HG03460 (cell line): ENCODE measurements around the gene SULT2B1.
"Not testable (repeated sequence)": the region's sequence is repeated elsewhere in the genome, so short reads cannot be mapped to it uniquely, and the experiment has no call there.

ENCODE experiments used
- ATAC-seq: cut with Tn5 transposase; IDR thresholded peaks from one replicate; pipeline ENCODE4 v1.9.1; 2021; ENCODE audit not compliant: unreplicated experiment

Gene SULT2B1

DNA sequence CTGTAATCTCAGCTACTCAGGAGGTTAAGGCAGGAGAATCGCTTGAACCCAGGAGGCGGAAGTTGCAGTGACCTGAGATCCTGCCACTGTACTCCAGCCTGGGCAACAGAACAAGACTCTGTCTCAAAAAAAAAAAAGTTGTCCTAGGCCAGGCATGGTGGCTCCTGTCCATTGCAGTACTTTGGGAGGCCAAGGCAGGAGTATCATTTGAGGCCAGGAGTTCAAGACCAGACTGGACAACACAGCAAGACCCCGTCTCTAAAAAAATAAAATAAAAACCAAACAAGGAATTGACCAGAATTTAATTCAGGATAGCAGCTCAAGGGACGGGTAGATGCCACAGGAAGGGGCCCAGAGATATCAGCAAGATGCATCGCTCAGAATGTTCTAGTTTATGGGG is 4.9 kb downstream of the SULT2B1 start:
- ATAC-seq, result no peak

DNA sequence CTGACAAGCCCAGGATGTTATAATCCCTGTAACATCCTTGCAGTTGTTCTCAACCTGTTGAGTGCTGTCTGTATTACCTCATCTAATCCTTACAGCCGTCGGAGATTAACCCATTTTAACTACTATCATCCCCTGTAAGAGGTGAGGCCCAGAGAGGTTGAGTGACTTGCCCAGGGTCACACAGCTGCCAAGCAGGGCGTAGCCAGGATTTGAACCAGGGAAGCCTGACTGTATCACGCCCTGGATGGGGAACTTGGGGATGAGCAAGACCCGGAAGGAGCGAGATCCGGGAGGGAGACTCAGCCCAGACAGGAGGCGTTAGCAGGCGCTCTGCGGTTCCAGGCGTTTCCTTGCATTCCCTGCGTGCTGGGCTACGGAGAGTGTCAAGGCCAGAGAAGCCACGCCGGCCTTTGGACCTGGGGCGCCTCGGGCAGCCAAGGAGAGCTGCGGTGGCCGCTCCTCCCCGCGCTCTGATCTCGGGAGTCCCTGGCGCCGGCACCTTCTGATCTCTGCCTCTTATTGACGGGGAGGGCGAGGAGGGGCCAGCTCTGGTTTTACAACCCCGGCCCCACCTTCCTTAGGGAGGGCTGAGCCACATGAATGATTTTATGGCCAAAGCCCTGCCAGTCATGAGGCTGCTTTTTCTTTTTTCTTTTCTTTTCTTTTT is 6.2 kb downstream of the SULT2B1 start:
- ATAC-seq, result no peak

DNA sequence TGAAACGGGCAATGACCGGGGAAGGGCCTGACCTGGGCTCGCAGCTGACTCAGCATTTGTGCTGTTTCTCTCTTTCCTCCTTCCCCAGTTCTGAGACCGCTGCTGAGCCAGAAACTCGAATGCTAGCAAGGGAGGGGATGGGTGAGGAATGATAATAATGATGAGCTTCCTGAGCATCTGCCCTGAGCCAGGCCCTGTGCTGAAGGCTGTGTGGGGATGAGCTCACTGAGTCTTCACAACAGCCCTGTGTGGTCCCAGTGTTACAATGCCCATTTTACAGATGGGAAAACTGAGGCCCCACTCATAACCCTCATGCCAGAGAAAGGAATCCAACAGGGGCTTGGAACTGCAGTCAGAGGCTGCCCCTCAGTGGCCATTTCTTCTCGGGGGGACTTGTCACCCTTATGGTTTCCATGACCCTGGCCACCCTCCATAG is 8.1 kb downstream of the SULT2B1 start:
- no peak for ATAC-seq

- ATAC-seq, result no peak
Observed at GRCh38 chr19:48561412-48561811, 9.4 kb downstream of the SULT2B1 start.

GRCh38 chr19:48565090-48565489 is 13.1 kb downstream of the SULT2B1 start:
- ATAC-seq, result no peak

- no peak for ATAC-seq
Observed at GRCh38 chr19:48568345-48568886, 16.4 kb downstream of the SULT2B1 start.

DNA sequence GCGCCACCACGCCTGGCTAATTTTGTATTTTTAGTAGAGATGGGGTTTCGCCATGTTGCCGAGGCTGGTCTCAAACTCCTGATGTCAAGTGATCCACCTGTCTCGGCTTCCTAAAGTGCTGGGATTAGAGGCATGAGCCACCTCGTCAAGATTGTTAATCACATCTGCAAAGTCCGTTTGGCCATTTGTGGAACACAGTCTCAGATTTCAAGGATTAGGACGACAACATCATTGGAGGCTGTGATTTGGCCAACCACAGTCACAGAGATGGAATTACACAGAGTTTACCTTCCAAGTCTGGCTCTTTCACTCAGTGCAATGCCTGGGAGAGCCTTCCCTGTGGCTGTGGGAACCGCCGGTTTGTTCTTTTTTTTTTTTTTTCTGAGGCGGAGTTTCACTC is 17.8 kb downstream of the SULT2B1 start:
- no peak for ATAC-seq

DNA sequence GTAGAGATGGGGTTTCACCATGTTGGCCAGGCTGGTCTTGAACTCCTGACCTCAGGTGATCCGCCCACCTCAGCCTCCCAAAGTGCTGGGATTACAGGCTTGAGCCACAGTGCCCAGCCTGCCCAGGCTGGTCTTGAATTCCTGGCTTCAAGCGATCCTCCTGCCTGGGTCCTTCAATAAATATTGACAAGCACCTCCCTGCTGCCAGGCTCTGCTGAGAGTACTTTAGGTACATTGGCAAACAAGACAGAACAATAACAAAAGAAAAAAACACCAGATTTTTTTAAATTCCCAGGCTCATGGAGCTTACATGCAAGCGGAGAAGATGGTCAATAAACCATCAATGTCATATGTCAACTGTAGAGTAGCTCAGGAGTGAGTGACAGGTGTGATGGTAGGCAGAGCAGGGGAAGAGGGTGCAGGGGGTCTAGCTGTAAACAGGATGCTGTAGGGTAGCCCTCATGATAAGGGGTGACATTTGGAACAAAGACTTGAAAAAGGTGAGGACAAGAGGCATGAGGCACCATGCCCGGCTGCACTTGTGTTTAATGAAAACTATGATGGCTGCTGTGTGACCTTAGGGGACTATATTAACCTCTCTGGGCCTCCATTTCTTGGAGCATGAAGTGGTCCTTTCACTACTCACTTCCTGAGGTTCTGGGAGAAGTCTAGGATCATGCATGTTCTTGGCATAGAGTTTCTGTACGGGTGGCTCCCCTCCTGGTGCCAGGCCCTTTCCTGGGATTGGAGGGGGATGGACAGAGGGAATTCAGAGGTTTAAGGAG is 19.6 kb downstream of the SULT2B1 start:
- ATAC-seq, result no peak

DNA sequence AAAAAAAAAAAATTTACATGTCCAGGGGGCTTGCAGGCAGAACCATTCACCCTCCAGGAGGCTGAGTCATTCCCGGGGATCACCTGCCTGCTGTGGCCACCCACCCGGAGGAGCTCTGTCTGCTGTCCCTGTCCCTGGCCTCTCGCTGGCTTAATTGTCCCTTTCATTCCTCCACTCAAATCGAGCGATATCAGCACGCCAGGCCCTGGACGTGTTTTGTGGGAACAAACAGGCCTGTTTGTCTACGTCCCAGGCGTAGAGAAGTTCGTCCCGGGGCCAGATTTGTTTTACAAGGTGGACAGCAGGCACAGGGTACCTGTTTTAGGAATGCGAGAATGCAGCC is 21.2 kb downstream of the SULT2B1 start:
- ATAC-seq, result no peak

- no peak for ATAC-seq
Observed at GRCh38 chr19:48575931-48576622, 24.1 kb downstream of the SULT2B1 start.

GRCh38 chr19:48577908-48578307 is 25.9 kb downstream of the SULT2B1 start:
- not testable (repeated sequence) for ATAC-seq

DNA sequence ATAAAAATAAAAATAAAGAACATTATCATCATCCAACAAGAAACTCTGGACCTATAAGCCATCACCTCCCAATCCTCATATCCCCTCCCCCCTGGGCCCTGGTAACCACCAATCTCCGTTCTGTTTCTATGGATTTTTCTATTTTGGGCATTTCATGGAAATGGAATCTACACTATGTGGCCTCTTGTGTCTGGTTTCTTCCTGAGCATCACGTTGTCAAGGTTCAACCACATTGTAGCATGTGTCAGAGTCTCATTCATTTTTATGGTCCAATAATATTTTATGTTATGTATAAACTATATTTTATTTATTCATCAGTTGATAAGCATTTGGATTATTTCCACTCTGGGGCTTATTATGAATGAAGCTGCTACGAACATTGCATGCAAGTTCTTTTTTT is 26.9 kb downstream of the SULT2B1 start:
- ATAC-seq, result no peak

DNA sequence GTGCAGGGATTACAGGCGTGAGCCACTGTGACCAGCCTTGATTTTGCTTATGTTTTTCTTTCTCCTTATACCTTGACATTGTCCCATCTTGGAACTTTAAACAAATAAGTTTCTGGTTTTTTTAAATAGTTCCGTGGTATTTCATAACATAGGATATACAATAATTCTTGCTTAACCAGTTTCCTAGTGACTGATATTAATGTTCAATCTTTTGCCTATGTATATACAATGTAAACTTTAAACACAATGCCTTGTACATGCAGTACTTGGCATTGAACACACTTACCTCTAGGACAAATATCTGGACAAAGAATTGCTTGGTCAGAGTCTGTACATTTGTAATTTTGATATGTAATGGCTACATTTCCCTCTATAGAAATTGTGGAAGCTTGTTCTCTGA is 30.2 kb downstream of the SULT2B1 start:
- ATAC-seq, result no peak

GRCh38 chr19:48587387-48587786 is 35.4 kb downstream of the SULT2B1 start:
- no peak for ATAC-seq

DNA sequence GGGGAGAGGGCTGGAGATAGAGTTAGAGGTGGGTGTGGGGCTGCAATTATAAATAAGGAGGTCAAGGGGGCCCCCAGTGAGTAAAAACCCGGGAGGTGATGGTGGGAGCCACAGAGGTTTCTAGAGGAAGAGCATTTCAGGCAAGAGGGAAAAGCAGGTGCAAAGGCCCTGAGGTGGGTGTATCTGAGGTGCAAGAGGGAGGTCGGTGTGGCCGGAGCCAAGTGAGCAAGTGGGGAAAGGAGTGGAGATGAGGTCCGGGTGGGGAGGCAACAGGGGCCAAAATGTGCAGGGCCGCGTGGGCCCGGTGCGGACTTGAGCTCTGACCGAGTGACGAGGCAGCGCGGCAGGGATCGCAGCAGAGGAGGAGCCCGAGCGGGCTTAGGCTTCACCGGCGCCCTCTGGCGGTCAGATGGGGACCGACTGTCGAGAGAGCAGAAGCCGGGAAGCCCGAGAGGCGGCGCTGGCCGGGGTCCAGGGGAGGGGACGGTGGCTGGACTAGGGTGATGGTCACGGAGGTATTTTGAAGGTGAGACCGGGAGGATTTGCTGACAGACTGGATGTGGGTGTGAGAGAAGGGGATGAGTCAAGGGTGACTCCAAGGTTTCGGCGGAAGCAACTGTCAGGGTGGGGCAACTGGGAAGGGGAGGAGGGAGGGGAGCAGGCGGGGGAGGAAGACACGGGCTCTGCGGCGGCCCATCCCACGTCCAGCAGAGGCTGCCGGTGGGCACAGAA is 36.9 kb downstream of the SULT2B1 start:
- no peak for ATAC-seq

- no peak for ATAC-seq
Observed at GRCh38 chr19:48591021-48591420, 39.0 kb downstream of the SULT2B1 start.

- no peak for ATAC-seq
Observed at GRCh38 chr19:48595171-48595570, 43.2 kb downstream of the SULT2B1 start.

- ATAC-seq, result no peak
Observed at GRCh38 chr19:48595833-48596232, 43.9 kb downstream of the SULT2B1 start.

DNA sequence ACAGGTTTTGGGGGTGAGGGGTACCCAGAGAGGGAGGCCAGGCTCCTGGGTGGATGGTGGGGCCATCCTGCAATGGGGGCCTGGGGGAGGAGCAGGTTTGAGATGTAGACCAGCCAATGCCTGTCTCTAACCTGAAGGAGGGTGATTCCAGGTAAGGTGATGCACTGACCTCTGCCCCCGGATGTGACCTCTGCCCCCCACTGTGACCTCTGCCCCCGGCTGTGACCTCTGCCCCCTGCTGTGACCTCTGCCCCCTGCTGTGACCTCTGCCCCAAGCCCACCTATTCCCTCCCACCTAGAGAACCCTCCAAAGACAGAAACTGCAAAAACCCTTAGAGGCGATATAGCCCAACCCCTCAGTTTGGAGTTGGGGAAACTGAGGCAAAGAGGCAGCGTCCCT is 44.3 kb downstream of the SULT2B1 start:
- ATAC-seq, result no peak

GRCh38 chr19:48596679-48597465 is 44.9 kb downstream of the SULT2B1 start:
- ATAC-seq, result no peak
